ENCODE results near the gene SERPINA5. TPM values are rescaled to one million over a fixed set of nuclear protein-coding genes. Genes with fewer than 3 reads are reported as not detected.

SERPINA5 gene
- polyA plus RNA-seq, 1 donor from 2014 or later = not detected

GRCh38 chr14:94584591-94585280 lies 3.5 kb downstream of the SERPINA5 start:
- H3K27ac ChIP-seq (ENCODE audit: low read length) = no peak overlapping the region
- H3K79me2 ChIP-seq (replicated peaks; ENCODE audit: insufficient read depth, low read length) = no peaks in the 10 kb centered on the region

GRCh38 chr14:94586635-94587034 lies 5.4 kb downstream of the SERPINA5 start:
- H3K27ac ChIP-seq (ENCODE audit: low read length) = no peak overlapping the region
- no peaks in the 10 kb centered on the region for H3K9me2 ChIP-seq (ENCODE audit: insufficient read depth, low read length)
- no peaks in the 10 kb centered on the region for H3F3A ChIP-seq (ENCODE audit: insufficient read depth, low read length, poor library complexity, severe bottlenecking)
- no peaks in the 10 kb centered on the region for H3K27me3 ChIP-seq (ENCODE audit: insufficient read depth, low read depth, low read length)
- no peak overlapping the region for H3K4me3 ChIP-seq (ENCODE audit: low read length)
- no peaks in the 10 kb centered on the region for H3K9me3 ChIP-seq (ENCODE audit: low read length)
- no peaks in the 10 kb centered on the region for H3K79me2 ChIP-seq (replicated peaks; ENCODE audit: insufficient read depth, low read length)
- H2AFZ ChIP-seq (ENCODE audit: low read depth, low read length) = no peak overlapping the region
- no peak overlapping the region for H3K4me2 ChIP-seq (ENCODE audit: low read length)
- no peaks in the 10 kb centered on the region for H4K20me1 ChIP-seq (ENCODE audit: insufficient read depth)
- H3K36me3 ChIP-seq (ENCODE audit: insufficient read depth, low read length) = no peaks in the 10 kb centered on the region
- H3K9ac ChIP-seq (ENCODE audit: low read length) = no peak overlapping the region
- TF ChIP-seq RAD21 (conservative IDR thresholded peaks at IDR 0.05) (no peak), REST (IDR thresholded peaks at IDR 0.05; ENCODE audit: borderline replicate concordance) (no peak), MXI1 (conservative IDR thresholded peaks at IDR 0.05; ENCODE audit: poor library complexity, severe bottlenecking) (no peak), EZH2 (IDR thresholded peaks at IDR 0.05; ENCODE audit: borderline replicate concordance, insufficient read depth, low read length, poor library complexity, severe bottlenecking) (no peak), SMC3 (conservative IDR thresholded peaks at IDR 0.05; ENCODE audit: poor library complexity) (no peak), TAF1 (IDR thresholded peaks at IDR 0.05; ENCODE audit: low read depth) (no peak), POLR2AphosphoS5 (IDR thresholded peaks at IDR 0.05) (no peak)
- TF ChIP-seq, protein P1, sequence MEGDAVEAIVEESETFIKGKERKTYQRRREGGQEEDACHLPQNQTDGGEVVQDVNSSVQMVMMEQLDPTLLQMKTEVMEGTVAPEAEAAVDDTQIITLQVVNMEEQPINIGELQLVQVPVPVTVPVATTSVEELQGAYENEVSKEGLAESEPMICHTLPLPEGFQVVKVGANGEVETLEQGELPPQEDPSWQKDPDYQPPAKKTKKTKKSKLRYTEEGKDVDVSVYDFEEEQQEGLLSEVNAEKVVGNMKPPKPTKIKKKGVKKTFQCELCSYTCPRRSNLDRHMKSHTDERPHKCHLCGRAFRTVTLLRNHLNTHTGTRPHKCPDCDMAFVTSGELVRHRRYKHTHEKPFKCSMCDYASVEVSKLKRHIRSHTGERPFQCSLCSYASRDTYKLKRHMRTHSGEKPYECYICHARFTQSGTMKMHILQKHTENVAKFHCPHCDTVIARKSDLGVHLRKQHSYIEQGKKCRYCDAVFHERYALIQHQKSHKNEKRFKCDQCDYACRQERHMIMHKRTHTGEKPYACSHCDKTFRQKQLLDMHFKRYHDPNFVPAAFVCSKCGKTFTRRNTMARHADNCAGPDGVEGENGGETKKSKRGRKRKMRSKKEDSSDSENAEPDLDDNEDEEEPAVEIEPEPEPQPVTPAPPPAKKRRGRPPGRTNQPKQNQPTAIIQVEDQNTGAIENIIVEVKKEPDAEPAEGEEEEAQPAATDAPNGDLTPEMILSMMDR (IDR thresholded peaks at IDR 0.05; ENCODE audit: poor library complexity, severe bottlenecking) = no peak

More at GRCh38 chr14:94584591-94585280, 3.5 kb downstream of the SERPINA5 start:
- Histone ChIP-seq H3K4me2 (ENCODE audit: low read length) (no peak overlapping the region), H4K20me1 (ENCODE audit: insufficient read depth) (no peaks in the 10 kb centered on the region), H2AFZ (ENCODE audit: low read depth, low read length) (no peak overlapping the region), H3K9ac (ENCODE audit: low read length) (no peak overlapping the region), H3F3A (ENCODE audit: insufficient read depth, low read length, poor library complexity, severe bottlenecking) (no peaks in the 10 kb centered on the region), H3K4me3 (ENCODE audit: low read length) (no peak overlapping the region), H3K36me3 (ENCODE audit: insufficient read depth, low read length) (no peaks in the 10 kb centered on the region), H3K9me2 (ENCODE audit: insufficient read depth, low read length) (no peaks in the 10 kb centered on the region), H3K9me3 (ENCODE audit: low read length) (no peaks in the 10 kb centered on the region), H3K27me3 (ENCODE audit: insufficient read depth, low read depth, low read length) (no peaks in the 10 kb centered on the region)
- no peak for TF ChIP-seq MXI1 (conservative IDR thresholded peaks at IDR 0.05; ENCODE audit: poor library complexity, severe bottlenecking)
- TF ChIP-seq EZH2 (IDR thresholded peaks at IDR 0.05; ENCODE audit: borderline replicate concordance, insufficient read depth, low read length, poor library complexity, severe bottlenecking) = no peak
- no peak for TF ChIP-seq SMC3 (conservative IDR thresholded peaks at IDR 0.05; ENCODE audit: poor library complexity)
- no peak for TF ChIP-seq REST (IDR thresholded peaks at IDR 0.05; ENCODE audit: borderline replicate concordance)
- TF ChIP-seq RAD21 (conservative IDR thresholded peaks at IDR 0.05) = no peak
- TF ChIP-seq, protein P1 (IDR thresholded peaks at IDR 0.05; ENCODE audit: poor library complexity, severe bottlenecking) = no peak
- TF ChIP-seq TAF1 (IDR thresholded peaks at IDR 0.05; ENCODE audit: low read depth) = no peak
- TF ChIP-seq POLR2AphosphoS5 (IDR thresholded peaks at IDR 0.05) = no peak
